Keratinocyte (primary cell): ENCODE measurements around the gene HABP2. TPM values are rescaled to one million over a fixed set of nuclear protein-coding genes. Genes with fewer than 3 reads are reported as not detected.

Source experiments
- DNase-seq: peaks from one replicate; pipeline ENCODE4 v3.0.0-alpha.2; 2011; ENCODE audit warnings: low read depth, missing footprints, low spot score
- FAIRE-seq: peaks from 2 replicates; lab custom pipeline; 2011; peaks lifted over from hg19 to GRCh38; lab: Jason Lieb, UNC
- H2AFZ ChIP-seq: 2 replicates; pipeline ENCODE4 v1.6.0; 2012; ENCODE audit warnings: low read length, control low read depth, inconsistent platforms; ENCODE audit not compliant: control insufficient read depth
- H3K27ac ChIP-seq: 2 replicates; pipeline ENCODE4 v1.5.1; 2011; ENCODE audit warnings: low read length; ENCODE audit not compliant: control insufficient read depth, insufficient read depth
- H3K27me3 ChIP-seq: 3 replicates; pipeline ENCODE4 v1.6.0; 2011; ENCODE audit warnings: low read length; ENCODE audit not compliant: control insufficient read depth, insufficient read depth; ENCODE audit errors: extremely low read depth
- H3K36me3 ChIP-seq, 2 experiments: 2 replicates in 1 of 2; 3 replicates in 1 of 2; pipeline ENCODE4 v1.5.1; 2011; ENCODE audit warnings: low read length in 2 of 2, mild to moderate bottlenecking in 1 of 2; ENCODE audit not compliant: control insufficient read depth in 2 of 2, insufficient read depth in 2 of 2; ENCODE audit errors: extremely low read depth in 1 of 2
- H3K4me1 ChIP-seq: 3 replicates; pipeline ENCODE4 v1.5.1; 2011; ENCODE audit warnings: low read length; ENCODE audit not compliant: control insufficient read depth, insufficient read depth; ENCODE audit errors: extremely low read depth
- H3K4me2 ChIP-seq: 3 replicates; pipeline ENCODE4 v1.6.0; 2011; ENCODE audit warnings: low read depth, low read length; ENCODE audit not compliant: control insufficient read depth, insufficient read depth; ENCODE audit errors: extremely low read depth
- H3K4me3 ChIP-seq, 3 experiments: fragments of 200-600 bp in 1 of 3; sonication (generic) in 1 of 3; 2 replicates in 2 of 3; 3 replicates in 1 of 3; pipeline ENCODE4 v1.5.1; 2011 to 2016; ENCODE audit warnings: low read length in 3 of 3, mild to moderate bottlenecking in 3 of 3, control low read depth in 2 of 3, inconsistent platforms in 1 of 3, low read depth in 1 of 3, mixed read lengths in 1 of 3, mixed run types in 1 of 3, moderate library complexity in 1 of 3; ENCODE audit not compliant: control insufficient read depth in 2 of 3, insufficient read depth in 2 of 3; ENCODE audit errors: extremely low read depth in 1 of 3
- H3K79me2 ChIP-seq: 2 replicates; pipeline ENCODE4 v1.6.0; 2012; ENCODE audit warnings: low read length; ENCODE audit not compliant: control insufficient read depth, insufficient read depth
- H3K9ac ChIP-seq: 3 replicates; pipeline ENCODE4 v1.6.0; 2011; ENCODE audit warnings: low read length; ENCODE audit not compliant: control insufficient read depth, insufficient read depth; ENCODE audit errors: extremely low read depth
- H3K9me1 ChIP-seq: 3 replicates; pipeline ENCODE4 v1.6.0; 2011; ENCODE audit warnings: low read length; ENCODE audit not compliant: control insufficient read depth, insufficient read depth; ENCODE audit errors: extremely low read depth
- H3K9me3 ChIP-seq: 2 replicates; pipeline ENCODE4 v1.5.1; 2012; ENCODE audit warnings: low read depth, low read length; ENCODE audit not compliant: control insufficient read depth
- H4K20me1 ChIP-seq: 3 replicates; pipeline ENCODE4 v1.6.0; 2011; ENCODE audit warnings: low read length; ENCODE audit not compliant: control insufficient read depth, insufficient read depth; ENCODE audit errors: extremely low read depth
- EZH2 ChIP-seq: IDR thresholded peaks from one replicate; pipeline ENCODE4 v1.6.1; 2012; ENCODE audit warnings: inconsistent platforms, mild to moderate bottlenecking, low read length, moderate library complexity
- dilution Hi-C: fragments of 300-500 bp; cut with MboI; formaldehyde crosslinking; loops from one replicate; pipeline ENCODE4 v1.7.0; 2020; ENCODE audit warnings: low sequenced_read_pairs; ENCODE audit not compliant: extremely low pct_ligation_motif_present
- polyA plus RNA-seq, 5 experiments: library from polyadenylated mRNA; depleted of rRNA in 3 of 5; stranded (reverse) in 3 of 5; stranded (forward) in 1 of 5; unstranded in 1 of 5; fragments of >200 nt; gene quantifications; 1 replicate in 1 of 5; 2 replicates in 3 of 5; 3 replicates in 1 of 5; pipeline versions ENCODE4 v1.2.1 to v1.2.3, GENCODE V29; 2011 to 2012; ENCODE audit warnings: missing spikeins in 2 of 5, low read depth in 1 of 5, low replicate concordance in 1 of 5
- TF ChIP-seq, protein P1 (sequence below), 3 experiments: IDR thresholded peaks in 1 of 3; conservative IDR thresholded peaks in 1 of 3; optimal IDR thresholded peaks in 1 of 3; 2 replicates in 2 of 3; 3 replicates in 1 of 3; pipeline versions ENCODE3 to v1.5.1; 2011; ENCODE audit warnings: low read length in 3 of 3, mild to moderate bottlenecking in 3 of 3, moderate library complexity in 2 of 3, control low read depth in 1 of 3, inconsistent platforms in 1 of 3; ENCODE audit not compliant: insufficient read depth in 2 of 3; ENCODE audit errors: extremely low read depth in 1 of 3

The HABP2 gene
- polyA plus RNA-seq, 1 donor (not counting 4 experiments of a cell fraction or from before 2014, with no cell fraction given), result not detected

DNA sequence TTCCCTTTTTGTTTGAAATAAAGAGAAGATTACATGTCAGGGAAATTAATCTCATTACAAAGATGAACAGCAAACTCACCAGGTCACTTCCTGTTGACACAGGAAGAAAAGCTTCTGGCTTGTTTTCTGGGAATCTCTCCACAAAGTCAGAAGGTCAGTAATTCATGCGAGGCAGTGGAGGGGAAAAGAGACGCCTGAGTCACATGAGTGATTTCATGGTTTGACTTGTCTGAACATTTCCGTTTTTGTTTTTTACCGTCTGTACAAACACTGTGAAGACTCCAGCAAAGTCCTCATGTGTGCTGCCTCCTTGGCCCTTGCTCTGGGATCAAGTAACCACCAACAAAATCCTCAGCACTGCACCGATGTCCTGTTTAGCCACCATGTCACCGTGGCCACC lies 2.5 kb upstream of the HABP2 start:
- H3K36me3 ChIP-seq, result no peaks in the 10 kb centered on the region
- no peaks in the 10 kb centered on the region for H4K20me1 ChIP-seq
- no peak overlapping the region for H3K4me3 ChIP-seq
- TF ChIP-seq EZH2, result no peak
- TF ChIP-seq, protein P1, sequence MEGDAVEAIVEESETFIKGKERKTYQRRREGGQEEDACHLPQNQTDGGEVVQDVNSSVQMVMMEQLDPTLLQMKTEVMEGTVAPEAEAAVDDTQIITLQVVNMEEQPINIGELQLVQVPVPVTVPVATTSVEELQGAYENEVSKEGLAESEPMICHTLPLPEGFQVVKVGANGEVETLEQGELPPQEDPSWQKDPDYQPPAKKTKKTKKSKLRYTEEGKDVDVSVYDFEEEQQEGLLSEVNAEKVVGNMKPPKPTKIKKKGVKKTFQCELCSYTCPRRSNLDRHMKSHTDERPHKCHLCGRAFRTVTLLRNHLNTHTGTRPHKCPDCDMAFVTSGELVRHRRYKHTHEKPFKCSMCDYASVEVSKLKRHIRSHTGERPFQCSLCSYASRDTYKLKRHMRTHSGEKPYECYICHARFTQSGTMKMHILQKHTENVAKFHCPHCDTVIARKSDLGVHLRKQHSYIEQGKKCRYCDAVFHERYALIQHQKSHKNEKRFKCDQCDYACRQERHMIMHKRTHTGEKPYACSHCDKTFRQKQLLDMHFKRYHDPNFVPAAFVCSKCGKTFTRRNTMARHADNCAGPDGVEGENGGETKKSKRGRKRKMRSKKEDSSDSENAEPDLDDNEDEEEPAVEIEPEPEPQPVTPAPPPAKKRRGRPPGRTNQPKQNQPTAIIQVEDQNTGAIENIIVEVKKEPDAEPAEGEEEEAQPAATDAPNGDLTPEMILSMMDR (optimal IDR thresholded peaks at IDR 0.05 in 1 of 3, IDR thresholded peaks at IDR 0.05 in 1 of 3, conservative IDR thresholded peaks at IDR 0.05 in 1 of 3; ENCODE audit: extremely low read depth in 1 of 3, insufficient read depth in 2 of 3, low read length in 3 of 3), result no peak
- FAIRE-seq (peak; percentile 56), DNase-seq (peak; percentile 2)
- no peak overlapping the region for H3K9ac ChIP-seq
- dilution Hi-C loops, result no loop called here
- H3K9me3 ChIP-seq, result no peaks in the 10 kb centered on the region
- no peaks in the 10 kb centered on the region for H3K9me1 ChIP-seq
- peak overlapping the region; percentile 6 for H3K4me2 ChIP-seq
- H3K4me1 ChIP-seq, result peaks cover 9% of the 10 kb centered on the region
- no peak overlapping the region for H3K27ac ChIP-seq
- H3K27me3 ChIP-seq, result no peaks in the 10 kb centered on the region
- peak overlapping the region; percentile 52 for H2AFZ ChIP-seq
- no peaks in the 10 kb centered on the region for H3K79me2 ChIP-seq

GRCh38 chr10:113552014-113552413 lies 839 bp upstream of the HABP2 start:
- dilution Hi-C loops, result no loop called here
- FAIRE-seq, result no peak
- H3K4me2 ChIP-seq, result no peak overlapping the region

More at GRCh38 chr10:113552014-113552413, 839 bp upstream of the HABP2 start:
- DNase-seq, result peak; percentile 40
- TF ChIP-seq, protein P1 (optimal IDR thresholded peaks at IDR 0.05 in 1 of 3, IDR thresholded peaks at IDR 0.05 in 1 of 3, conservative IDR thresholded peaks at IDR 0.05 in 1 of 3; ENCODE audit: extremely low read depth in 1 of 3, insufficient read depth in 2 of 3, low read length in 3 of 3), result no peak
- no peak for TF ChIP-seq EZH2
- no peaks in the 10 kb centered on the region for H3K9me1 ChIP-seq
- no peaks in the 10 kb centered on the region for H3K36me3 ChIP-seq
- no peak overlapping the region for H3K27ac ChIP-seq
- H3K9me3 ChIP-seq, result no peaks in the 10 kb centered on the region
- no peaks in the 10 kb centered on the region for H3K79me2 ChIP-seq
- H3K9ac ChIP-seq, result no peak overlapping the region
- no peak overlapping the region for H3K4me3 ChIP-seq
- no peaks in the 10 kb centered on the region for H3K27me3 ChIP-seq
- H4K20me1 ChIP-seq, result no peaks in the 10 kb centered on the region
- no peak overlapping the region for H2AFZ ChIP-seq
- peaks cover 9% of the 10 kb centered on the region for H3K4me1 ChIP-seq
